ENCODE results near the gene SLC2A4RG.

- TF ChIP-seq, protein P1, sequence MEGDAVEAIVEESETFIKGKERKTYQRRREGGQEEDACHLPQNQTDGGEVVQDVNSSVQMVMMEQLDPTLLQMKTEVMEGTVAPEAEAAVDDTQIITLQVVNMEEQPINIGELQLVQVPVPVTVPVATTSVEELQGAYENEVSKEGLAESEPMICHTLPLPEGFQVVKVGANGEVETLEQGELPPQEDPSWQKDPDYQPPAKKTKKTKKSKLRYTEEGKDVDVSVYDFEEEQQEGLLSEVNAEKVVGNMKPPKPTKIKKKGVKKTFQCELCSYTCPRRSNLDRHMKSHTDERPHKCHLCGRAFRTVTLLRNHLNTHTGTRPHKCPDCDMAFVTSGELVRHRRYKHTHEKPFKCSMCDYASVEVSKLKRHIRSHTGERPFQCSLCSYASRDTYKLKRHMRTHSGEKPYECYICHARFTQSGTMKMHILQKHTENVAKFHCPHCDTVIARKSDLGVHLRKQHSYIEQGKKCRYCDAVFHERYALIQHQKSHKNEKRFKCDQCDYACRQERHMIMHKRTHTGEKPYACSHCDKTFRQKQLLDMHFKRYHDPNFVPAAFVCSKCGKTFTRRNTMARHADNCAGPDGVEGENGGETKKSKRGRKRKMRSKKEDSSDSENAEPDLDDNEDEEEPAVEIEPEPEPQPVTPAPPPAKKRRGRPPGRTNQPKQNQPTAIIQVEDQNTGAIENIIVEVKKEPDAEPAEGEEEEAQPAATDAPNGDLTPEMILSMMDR (conservative IDR thresholded peaks at IDR 0.05; ENCODE audit: low read depth, low read length) = no peak
- TF ChIP-seq POLR2A (IDR thresholded peaks at IDR 0.05; ENCODE audit: low read depth, low read length) = no peak
These were observed 39.2 kb upstream of the SLC2A4RG start for GRCh38 chr20:63700199-63701050.

All from IMR-90 (cell line).